GM18867 (cell line): Measurements from ENCODE around the gene U2SURP.
A peak's percentile ranks its signal among the peaks of the same experiment; 100 is the strongest.

Source experiments
- ATAC-seq: cut with Tn5 transposase; IDR thresholded peaks from one replicate; pipeline ENCODE4 v1.9.1; 2021; ENCODE audit warnings: mild to moderate bottlenecking, moderate library complexity; ENCODE audit not compliant: unreplicated experiment

U2SURP gene

DNA sequence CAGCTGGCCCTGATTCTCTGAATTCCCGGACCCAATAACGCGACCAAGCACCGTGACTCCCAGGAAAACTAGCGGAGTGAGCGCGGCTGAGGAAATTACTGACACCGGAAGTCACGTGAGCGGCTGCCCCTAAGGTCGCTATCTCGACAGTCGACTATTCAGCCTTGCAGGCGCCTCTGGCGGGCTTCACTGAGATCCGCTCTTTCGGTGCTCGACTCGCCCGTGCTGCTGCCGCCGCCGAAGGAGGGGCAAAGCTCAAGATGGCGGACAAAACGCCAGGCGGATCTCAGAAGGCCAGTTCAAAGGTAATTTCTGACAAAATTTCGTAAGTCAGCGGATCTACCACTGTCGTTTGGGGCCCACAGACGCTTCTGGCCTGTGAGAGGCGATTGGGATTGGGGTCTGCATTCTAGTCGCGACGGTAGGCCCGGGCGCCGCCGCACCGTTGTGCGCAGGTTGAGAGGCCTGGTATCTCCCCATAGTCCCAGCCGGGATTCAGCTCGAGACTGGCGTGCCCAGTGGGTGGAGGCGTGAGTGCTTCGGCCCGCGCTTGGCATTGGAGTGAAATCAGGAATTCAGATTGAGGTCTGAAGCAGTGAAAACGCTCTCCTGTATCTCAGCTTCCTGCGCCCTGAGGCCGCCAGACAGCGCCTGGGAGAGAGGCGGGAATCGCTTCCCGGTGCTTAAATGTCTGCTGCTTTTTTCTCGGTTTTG is at the start of gene U2SURP:
U2SURP (plus strand) TSS at position 202 of the 714 bp plus-strand sequence; CDS start at position 261, 59 bp downstream.
- ATAC-seq = peak; percentile 90

DNA sequence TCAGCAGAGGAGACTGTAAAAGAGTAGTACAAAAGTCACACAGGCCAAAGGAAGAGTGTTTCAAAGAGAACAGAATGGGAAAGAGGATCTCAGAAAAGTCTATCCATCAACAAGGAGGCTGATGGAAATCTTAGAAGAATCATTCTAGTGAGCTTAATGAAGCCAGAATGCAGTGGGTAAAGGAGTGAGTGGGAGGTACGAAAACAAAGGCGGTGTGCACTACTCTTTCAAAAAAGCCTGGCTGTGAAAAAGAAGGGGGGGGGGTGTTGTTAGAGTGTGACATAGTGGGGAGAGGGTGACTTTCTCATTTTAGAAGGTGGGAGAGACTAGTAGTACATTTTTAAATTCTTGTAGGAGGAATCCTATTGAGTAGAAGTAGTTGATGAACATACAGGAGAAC is 49.6 kb upstream of the U2SURP start:
- no peak for ATAC-seq

DNA sequence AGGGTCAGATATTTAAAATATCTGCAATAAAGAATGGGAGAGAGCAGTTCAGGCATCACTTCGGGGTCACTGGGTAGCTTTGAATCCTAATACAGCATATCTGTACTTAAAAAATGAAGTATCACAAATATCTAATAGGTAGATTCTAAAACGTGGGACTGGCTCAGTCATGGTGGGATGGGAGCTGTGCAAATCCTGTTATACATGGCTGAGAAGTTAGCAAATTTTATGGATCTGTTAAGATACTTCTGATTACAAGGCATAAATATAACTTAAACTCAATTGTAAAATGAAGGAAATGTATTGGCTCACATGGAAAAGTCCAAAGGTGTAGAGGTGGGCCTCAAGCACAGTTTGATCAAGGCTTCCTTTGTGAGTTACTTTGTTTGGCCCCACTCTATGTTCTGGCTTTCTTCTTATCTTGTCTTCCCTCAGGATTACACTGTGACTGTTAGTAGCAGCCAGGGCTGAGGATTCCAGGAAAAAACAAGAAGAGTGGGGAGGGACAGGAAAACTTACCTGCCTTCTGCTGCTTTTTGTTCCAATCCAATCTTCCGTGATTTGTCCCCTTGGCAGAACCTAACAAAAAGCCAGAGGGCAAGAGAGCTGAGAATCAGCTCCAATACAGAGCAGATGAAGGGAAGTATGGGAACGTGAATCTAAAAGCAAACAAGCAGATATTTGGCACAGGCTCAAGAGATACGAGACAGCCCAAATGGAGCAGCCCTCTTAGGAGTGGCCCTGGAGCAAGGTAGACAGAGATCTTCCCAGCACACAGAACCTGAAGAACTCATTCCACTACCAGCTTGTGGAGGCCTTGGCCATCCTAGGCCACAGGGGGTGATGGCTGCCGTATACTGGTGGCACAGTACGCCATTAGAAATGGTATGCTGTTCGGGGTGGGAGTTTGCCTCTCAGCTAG is 48.8 kb upstream of the U2SURP start:
- no peak for ATAC-seq

DNA sequence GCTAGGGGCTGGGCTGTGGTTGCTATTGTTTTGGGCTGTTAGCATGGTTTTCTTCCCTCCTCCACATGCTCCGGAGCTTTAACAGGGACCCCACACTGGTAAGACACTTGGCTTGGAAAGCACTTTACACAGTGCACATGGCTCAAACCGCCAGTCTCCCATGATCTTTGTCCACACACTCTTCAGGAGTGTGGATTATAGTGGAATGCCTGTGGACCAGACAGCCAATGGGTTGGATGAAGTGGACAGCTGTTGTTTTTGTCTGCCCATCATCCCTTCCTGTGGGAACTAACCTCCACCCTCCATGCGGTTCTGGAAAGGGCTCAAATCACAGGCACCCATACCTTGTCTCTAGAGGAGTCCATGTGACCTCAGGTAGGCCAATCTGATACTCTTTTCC is 47.9 kb upstream of the U2SURP start:
- ATAC-seq = no peak

DNA sequence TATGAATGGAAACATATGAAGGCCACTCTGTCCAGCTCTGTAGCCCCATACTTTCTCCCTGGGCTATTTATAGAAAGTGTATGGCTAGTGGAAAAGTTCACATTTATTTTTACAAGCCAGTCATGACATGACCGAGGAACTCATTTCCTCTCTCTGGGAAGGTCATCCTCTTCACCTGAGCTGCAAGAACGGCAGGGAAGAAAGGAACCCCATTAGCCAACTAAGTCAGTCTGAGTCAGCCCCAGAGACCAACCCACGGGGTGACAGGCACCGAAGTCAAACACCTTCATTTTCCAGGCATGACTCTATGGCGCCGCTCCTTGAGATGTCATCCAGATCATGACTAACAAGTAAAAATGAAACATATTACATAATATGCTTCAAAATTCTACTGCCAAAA is 42.7 kb upstream of the U2SURP start:
- no peak for ATAC-seq

DNA sequence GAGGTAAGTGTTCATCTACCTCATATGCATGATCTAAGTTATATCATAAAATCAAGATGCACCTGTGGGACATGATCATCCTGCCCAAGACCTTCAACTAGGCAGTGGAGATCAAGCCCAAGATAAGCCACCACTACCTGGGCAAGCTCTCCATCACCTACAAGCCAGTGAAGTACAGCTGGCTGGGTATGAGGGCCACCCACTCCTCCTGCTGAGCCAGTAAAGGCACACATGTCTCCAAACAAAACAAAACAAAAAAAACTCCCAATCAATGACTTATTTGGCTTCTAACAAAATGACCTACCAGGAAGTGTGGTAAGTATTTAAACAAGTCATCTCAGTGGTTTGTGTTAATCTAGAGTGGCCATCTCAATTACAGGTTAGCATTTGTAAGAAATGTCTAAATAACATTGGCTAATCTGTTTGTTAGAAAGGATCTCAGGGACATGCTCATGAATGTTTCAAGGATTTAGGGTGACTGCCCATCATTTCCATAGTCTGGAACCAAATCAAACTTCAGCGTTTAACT is 41.0 kb upstream of the U2SURP start:
- ATAC-seq = no peak

DNA sequence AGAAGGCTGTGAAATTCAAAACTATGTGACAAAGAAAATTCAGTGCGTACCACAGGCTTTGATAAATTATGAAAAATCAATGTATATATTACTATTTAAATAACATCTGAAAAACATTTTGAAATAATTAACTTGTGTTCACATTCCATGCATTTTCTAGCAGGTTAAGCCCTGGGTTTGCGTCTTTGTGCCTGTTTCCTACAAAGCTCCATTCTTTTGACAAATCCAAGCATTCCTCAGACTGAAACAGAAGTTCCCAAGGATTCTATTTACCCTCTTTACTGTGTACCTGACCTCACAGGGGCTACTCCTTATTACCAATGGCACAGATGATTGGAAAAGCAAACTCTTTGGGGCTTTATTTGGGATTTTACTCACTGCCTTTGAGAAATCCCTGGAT is 39.8 kb upstream of the U2SURP start:
- no peak for ATAC-seq

DNA sequence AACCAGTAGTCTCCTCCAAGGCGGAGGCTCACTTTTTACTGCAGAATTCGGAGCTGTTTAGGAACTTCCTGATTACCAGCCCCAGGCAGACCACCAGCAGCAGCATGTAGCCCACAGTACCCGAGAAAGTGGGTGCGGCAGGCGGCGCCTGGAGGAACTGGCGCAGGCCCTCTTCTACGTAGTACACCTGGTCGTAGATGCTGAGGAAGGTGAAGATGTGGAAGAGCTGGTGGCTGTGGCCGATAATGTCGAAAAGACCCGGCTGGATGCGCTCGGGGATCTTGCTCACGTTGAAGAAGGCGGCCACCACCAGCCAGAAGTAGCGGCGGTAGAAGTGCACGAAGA is 39.2 kb upstream of the U2SURP start:
- no peak for ATAC-seq

DNA sequence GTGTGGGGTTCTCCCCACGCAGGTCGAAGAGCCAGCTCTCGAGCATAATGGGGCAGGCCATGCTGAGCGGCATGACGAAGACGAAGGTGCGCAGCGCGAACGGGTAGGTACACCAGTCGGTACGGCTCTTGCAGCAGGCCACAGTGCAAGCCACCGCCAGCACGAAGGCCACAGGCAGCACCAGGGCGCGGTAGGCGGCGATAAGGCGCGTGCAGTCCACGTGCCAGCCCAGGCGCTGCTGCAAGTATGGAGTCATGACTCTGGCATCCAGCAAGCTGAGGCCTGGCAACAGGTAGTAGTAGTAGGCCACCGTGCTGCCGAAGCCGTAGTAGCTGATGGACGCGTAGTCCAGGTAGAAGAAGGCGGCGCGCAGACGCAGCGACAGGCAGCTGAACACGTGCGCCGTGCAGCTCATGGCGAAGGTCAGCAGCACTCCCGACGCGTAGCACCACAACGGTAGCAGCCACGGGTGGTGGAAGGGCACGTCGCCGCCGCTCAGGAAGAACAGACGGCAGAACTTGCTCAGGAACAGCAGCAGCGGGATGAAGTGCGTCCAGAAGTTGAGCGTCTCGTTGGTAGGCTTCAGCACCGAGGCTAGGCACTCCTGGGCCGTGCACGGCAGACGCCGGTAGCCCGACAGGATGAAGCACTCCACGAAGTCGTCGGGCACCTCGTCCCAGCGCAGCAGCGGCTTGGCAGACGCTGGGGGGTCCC is 38.7 kb upstream of the U2SURP start:
- ATAC-seq = no peak

DNA sequence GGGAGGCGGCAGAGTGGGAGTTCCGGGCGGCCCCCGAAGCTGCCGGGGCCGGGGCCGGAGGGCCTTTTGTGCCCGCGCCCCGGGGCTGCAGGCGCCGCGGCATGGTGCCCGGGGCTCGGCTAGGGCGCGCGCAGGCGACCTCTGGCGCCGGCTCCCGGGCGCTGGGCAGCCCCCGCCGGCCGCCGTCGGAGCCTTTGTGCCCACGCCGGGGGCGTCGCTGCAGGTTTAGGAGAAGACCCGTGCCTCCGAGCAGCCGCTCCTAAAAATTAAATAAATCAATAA is 38.2 kb upstream of the U2SURP start:
- ATAC-seq = no peak

DNA sequence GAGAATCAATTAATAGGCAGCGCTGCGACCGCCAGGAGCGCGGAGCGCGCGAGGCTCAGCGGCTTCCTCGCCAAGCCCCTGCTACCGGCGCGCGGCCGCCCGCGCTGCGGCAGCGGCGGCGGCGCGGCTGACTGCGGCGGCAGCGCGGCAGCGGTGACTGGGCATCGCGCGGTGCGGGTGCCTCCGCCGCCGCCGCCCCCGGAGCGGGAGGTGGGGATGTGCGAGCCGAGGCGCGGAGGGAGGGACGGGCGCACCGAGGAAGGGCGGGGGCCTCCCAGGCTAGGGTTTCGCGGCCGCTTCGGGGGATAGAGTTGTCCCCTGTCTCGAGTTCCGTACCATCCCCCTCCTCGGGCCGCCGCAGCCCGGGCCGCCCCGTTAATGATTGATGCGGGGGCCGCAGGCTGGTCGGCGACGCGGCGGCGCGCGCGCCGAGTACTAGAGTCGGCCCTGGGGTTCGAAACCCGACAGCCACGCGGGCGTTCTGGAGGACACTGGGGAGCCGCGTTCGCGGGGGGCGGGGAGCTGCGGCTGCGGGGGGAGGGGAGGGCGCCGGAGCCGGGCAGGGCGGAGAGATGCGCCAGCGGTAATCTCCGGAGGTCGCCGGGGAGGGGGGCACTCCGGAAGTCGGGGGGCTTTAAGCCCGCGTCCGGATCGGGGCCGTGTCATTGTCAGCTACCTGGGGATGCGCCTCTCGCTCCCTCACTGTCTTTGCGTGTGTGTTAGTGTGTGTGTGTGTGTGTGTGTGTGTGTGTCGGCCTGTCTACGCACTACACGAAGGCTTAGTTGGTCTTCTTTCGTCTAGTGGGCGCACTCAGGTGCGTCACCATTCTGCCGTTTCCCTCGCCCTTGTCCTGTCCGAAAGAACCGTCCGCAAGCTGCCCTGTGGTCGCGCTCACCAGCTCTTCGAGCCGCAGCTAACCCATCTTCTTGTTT is 37.6 kb upstream of the U2SURP start, which contains the start of gene PAQR9:
PAQR9 (minus strand) TSS at position 159 of the 933 bp plus-strand sequence. CDS start 338 bp downstream, outside the sequence.
- ATAC-seq = no peak

DNA sequence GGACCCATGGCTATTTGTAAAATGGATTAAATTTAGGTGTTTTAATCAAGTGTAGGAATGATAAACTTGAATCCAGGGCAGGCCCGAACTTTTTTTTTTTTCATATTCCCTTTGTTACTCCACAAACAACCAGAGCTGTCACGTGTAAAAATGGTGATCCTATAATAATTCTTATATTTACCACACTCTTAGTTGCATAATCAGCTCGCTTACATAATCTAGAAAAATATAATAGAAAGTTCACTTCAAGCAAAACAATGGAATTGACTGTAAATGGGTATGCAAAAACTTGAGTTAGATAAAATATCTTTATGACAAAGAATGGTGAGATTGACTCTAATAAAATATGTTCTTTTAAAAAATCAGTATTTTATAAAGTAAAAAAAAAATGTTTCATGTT is 35.8 kb upstream of the U2SURP start:
- ATAC-seq = no peak

DNA sequence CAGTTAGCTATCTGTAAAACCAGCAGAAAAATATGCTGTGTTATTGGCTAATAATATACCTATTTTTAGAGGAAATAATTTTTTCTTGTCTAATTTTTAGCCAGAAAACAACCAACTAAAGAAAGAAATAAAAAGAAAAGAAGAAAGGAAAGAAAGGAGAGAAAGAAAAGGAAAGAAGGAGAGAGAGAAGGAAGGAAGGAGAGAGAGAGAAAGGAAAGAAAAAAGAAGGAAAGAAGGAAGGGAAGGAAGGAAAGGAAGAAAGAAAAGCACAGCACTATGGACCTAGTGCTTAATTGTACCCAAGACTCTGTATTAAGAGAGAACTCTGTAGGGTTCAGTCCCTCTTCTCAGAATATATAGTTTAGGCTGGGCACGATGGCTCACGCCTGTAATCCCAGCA is 34.6 kb upstream of the U2SURP start:
- no peak for ATAC-seq

DNA sequence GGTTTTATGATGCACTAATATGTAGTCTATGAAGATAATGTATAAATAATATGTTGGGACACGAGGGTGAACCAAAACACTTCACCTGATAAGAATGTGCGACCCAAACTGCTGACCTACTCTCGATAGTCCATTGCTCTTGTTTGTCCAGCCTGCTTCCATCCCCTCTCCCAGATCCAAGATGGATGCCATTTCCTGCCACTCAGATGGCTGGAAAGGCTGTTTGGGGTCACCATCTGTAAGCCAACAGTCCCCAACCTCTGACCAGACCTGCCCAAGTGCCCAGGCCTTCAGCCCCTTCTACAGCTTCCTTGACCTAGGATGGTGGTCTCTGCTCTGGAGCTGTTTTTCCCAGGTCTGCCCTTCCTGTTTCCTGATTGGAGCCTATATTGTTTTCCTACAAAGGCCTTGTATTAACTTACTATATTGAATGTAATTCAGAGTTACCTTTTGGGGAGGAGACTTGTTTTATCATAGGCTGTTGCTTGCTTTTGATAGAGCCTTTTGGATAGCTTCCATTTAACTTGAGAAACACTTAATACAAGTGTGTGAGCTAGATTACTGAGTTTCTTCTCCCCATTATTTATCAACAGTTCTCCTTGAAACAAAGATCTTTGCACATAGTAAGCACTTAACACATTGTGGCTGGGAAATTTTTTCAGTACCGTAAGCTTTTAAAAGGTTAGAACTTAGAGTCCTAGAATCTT is 32.9 kb upstream of the U2SURP start:
- no peak for ATAC-seq

DNA sequence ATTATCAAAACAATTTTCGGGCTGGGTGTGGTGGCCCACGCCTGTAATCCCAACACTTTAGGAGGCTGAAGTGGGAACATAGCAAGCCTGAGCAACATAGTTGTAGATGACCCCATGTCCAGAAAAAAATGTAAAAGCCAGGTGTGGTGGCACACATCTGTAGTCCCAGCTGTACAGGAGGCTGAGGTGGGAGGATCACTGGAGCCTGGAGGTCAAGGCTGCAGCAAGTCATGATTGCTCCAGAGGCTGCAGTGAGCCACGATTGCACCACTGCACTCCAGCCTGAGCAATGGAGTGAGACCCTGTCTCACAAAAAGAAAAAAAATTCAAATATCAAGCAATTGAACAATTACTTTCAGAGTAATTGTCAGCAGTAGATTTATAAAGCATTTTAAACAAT is 29.9 kb upstream of the U2SURP start:
- ATAC-seq = no peak

DNA sequence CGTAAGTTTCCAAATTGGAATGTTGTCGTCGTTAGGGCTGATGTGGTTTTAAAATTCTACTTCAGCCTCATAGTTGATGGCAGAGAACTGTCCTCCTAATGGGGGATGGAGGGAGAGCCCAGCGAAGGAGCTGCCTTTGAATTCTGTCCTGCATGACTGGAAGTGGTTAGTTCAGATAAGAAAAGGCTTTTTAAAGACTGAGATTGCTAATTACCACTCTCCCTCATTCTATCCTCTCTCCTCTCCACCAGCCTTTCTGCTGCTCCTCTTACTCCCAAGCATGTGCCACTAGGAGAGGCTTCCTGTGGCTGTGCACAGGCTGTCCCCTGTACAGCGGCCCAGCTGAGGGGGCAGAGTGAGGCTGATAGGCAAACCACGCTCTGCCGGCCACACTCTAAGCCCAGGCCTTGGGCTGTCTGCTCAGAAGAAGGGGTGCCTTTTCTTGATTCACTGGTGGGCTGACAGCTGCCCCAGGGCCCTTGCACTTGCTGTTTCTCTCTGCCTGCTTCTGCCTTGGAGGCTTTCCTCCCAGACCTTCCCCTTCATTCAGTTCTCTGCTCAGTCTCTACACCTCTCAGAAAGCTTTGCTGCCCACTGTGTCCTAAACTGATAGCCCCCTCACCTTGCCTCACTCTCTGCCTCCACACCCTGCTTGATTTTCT is 29.1 kb upstream of the U2SURP start:
- ATAC-seq = no peak

DNA sequence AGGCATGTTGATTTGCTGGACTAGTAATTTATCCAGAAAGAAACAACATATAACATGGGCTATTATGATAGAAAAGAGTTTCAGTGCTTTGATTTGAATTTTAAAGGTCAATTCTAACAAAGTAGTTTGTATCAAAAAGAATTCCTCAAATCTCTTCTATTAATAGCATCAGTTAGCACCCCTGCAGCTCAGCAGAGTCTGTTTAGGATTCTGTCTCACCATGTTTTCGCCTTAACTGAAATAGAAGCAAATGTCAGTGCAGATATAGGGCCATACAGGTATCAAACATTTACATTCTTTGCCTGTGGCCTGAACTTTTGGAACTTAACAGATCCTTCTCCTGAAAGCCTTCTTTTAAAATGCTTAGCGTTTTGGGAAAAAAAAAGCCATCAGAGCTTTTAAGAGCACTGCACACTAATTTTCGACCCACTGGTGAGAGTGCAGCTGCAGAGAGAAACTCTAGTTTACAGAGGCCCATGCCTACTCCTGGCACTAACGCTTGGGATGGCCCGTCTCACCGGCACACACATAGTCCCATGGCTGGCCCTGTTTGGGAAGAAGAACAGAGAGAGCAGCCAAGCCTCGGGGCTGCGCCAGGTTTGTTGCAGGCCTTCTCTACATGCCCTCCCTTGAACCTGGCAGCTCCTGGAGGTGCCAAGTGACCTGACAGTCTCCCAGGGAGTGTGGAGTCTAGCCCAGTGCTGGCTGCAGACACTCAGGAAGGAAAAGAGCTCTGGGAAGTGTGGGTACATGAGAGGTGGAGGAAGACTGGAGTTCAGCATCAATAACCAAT is 28.0 kb upstream of the U2SURP start:
- ATAC-seq = no peak

DNA sequence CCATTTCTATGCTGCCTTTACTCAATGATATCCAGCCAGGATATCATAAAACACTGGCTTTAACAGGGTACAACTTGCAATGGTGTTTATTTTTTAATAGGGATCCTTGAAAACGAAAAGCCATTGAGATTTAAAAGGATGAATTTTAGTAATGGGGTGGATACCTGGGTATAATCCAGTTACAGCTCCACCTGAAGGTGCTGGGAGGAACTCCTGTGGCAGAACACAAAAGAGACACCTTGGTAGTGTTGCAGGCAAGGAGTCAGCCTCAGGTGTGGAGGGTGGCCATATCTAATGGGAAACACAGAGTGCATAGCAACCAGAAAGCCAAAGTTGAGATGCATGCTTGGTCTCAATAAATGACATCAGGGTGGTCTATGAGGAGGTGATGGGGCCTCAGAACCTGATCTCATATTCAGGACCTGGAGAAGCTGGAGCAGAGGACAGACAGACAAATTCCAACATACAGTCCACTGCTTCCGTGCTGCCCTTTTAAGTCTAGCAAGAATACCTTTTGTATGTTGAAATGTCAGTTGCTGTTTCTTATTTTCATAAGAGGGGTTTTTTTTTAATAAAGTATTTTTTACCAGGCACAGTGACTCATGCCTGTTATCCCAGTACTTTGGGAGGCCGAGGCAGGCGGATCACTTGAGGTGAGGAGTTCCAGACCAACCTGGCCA is 25.9 kb upstream of the U2SURP start:
- no peak for ATAC-seq
